GM15510 (cell line): ENCODE measurements around the gene BCL7A.

Experiments
- POLR2A ChIP-seq: IDR thresholded peaks from 3 replicates; pipeline ENCODE4 v1.6.1; 2011; ENCODE audit warnings: borderline replicate concordance; ENCODE audit not compliant: insufficient read length; ENCODE audit errors: extremely low read depth

Gene BCL7A

DNA sequence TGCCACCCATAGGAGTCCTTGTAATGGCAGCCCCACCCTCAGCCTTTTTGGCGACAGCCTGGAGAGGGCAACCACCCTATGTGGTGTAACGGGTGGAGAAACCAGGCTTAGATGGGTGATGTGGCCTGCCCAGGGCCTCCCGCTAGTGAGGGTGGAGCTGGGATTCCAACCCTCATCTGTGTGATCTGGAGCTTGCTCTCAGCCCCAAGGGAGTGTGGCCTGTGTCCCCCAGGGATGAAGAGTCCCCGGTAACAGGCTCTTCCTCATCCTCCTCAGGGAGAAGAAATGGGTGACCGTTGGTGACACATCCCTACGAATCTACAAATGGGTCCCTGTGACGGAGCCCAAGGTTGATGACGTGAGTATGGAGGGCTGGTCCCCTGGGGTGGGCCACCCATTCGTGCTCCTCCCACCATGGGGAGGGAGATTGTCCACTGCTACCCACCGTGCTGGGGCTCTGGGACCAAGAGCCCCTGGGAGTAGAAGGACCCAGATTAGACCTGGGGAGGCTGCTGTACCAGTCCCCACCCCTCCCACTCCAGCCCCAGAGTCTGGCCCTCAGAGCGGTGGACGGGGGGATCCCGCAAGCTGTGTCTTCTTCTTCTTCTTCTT is 8.8 kb downstream of the BCL7A start:
- no peak for TF ChIP-seq POLR2A

DNA sequence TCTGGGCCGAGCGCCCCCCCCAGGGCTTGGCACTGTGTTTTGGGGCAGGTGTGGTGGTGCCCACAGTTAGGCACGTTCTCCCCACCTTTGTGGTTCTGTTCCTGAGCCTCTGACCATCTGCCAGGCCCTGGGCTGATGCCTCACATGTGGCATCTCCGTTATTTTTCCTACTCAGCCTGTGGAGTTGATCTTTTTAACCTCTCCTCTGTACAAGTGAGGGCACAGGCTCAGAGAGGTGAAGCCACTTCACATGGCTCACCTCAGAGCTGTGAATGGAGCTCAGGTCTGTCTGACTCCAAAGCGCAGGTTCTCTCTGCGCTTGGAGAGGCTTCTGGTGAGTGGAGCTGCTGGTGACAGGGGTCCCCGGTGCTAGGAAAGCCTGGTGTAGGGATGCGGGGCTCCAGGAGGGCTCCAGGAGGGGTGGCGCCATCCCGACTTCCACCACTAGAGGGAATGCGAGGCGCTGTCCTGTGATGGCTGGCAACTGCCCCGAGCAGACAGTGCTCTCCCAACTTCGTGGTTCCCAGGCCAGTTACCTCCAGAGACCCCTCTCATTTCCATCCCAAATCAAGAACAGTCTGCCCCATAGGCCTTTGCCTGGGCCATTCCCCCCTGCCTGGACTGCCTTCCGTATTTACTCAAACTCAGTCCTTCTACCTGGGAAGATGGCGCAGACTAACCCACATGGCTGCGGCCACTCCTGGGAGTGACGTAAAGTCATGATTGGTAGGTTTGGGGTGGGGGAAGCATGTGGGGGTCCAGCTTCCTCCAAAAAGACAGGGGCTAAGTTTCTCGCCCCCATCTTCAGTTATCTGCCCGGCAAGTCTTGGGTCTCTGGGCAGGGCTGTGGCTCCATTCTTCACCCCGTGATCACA is 9.9 kb downstream of the BCL7A start:
- no peak for TF ChIP-seq POLR2A

- TF ChIP-seq POLR2A = no peak
Measured at GRCh38 chr12:122032580-122032979, 10.9 kb downstream of the BCL7A start.

DNA sequence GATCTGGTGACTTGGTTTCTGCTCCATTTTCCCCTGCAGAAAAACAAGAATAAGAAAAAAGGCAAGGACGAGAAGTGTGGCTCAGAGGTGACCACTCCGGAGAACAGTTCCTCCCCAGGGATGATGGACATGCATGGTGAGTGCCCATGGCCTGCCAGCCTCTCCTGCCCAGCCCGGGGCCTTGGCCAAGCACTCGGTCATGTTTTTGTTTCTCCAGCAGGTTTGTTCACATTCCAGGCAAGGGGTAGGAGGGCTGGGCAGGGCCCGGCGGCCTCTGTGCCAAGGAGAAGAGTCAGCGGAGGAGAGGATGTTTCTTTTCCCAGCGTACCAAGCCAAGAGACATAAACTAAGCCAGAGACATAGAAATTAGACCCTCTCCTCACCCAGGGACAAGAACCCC is 13.6 kb downstream of the BCL7A start:
- TF ChIP-seq POLR2A = no peak

GRCh38 chr12:122036153-122036552 is 14.5 kb downstream of the BCL7A start:
- no peak for TF ChIP-seq POLR2A

GRCh38 chr12:122040579-122041386 is 19.1 kb downstream of the BCL7A start:
- TF ChIP-seq POLR2A = no peak

DNA sequence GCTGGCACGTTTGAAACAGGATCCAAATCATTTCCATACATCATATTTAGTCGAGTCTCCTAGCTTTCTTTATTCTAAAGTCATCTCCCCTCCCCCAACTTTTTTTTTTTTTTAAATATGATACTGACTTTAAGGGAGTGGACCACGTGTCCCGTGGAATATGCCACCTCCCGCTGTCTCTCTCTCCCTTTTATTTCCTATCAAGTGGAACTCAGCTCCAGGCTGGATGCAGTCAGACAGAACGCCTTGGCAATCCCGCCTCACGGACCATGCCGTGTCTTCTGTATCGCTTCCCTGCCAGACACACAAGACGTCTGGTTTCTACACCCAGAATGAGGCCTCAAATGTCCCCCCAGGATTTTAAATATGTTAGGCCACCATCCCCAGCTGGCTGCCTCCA is 21.2 kb downstream of the BCL7A start:
- TF ChIP-seq POLR2A = no peak

DNA sequence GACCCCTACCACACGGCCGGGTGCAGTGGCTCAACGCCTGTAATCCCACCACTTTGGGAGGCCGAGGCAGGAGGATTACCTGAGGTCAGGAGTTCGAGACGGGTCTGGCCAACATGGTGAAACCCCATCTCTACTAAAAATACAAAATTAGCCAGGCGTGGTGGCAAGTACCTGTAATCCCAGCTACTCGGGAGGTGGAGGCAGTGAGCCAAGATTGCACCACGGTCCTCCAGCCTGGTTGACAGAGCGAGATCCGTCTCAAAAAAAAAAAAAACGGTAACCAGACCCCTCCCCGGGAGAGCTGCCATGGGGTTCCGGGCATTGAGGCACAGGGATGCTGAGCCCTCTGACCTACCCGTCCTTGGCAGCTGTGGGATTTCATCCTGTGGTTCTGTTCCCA is 21.8 kb downstream of the BCL7A start:
- TF ChIP-seq POLR2A = no peak

DNA sequence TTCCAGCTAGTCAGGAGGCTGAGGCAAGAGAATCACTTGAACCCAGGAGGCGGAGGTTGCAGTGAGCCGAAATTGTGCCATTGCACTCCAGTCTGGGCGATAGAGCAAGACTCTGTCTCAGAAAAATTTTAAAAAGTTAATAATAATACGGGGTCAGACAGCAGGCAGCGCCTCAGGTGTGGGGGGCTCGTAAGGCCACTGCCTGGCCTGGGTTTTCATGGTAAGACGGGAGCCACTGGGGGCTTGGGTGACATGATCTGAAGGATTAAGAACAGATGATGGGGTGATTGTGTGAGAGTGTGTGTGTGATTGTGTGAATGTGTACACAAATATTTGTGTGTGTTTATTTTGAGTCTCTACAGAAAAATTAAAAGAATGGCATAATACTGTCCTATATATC is 23.6 kb downstream of the BCL7A start:
- no peak for TF ChIP-seq POLR2A

DNA sequence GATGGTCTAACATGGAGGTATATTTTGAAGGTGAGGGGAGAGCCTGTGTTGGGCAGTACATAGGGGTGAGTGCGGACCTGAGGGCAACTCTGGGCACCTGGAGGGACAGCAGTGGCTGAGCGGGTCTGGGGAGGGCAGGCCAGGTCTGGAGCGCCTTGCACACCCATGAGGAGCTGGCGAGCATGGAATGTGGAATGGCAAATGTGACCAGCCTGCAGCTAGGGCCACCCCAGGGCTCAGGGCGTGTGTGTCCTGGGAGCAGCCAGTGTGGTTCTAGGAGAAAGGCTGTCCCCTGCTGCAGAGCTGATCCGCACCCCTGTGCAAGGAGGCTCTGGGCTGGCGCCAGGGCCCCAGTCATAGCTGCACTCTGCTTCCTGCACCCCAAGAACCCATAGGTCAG is 24.5 kb downstream of the BCL7A start:
- no peak for TF ChIP-seq POLR2A

GRCh38 chr12:122048151-122048550 is 26.5 kb downstream of the BCL7A start:
- TF ChIP-seq POLR2A = no peak

- TF ChIP-seq POLR2A = no peak
Measured at GRCh38 chr12:122049827-122050226, 28.1 kb downstream of the BCL7A start.

DNA sequence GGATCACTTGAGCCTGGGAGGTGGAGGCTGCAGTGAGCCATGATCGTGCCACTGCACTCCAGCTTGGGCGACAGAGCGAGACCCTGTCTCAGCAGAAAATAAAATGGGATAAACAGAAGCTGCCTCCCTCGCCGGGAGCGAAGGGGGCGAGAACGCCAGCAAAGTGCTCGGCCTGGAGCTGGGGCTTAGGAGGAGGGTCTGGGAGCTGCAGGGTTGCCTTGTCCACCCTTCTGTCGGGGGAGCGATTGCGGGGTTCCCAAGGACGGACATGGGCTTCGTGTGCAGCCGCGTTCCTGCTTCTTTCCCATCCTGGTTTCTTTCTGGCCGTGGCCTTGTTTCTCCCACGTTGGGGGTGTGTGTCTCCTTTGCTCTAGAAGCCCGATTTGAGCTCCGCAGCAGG is 29.0 kb downstream of the BCL7A start:
- no peak for TF ChIP-seq POLR2A

DNA sequence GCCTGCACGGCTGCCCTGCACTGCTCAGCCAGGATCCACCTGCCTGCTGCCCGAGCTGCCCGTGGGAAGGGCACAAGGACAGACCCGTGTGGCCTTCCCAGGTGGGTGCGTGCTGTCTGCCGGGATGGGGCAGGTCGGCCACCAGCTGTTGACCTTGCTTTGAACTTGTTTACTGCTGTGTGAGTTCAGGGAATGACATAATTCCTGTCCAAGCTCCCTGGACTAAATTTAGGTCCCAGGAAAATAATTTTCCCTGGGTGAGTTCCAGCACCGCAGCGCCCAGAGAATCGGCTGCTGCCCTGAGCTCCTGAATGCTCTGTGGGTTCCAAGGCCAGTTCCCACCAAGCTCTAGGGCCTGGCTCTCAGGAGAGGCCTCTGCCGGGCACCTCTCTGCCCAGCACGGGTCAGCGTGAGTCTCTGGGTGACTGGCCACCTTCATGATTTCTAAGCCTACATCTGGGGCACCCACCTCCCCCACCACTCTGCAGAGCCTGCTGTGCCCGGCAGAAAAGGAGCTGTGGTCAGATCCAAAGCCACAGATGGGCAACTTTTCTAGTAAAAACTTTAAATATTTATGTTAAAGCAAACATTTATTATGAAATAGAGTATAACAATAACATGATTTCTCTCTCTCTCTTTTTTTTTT is 29.7 kb downstream of the BCL7A start:
- no peak for TF ChIP-seq POLR2A

DNA sequence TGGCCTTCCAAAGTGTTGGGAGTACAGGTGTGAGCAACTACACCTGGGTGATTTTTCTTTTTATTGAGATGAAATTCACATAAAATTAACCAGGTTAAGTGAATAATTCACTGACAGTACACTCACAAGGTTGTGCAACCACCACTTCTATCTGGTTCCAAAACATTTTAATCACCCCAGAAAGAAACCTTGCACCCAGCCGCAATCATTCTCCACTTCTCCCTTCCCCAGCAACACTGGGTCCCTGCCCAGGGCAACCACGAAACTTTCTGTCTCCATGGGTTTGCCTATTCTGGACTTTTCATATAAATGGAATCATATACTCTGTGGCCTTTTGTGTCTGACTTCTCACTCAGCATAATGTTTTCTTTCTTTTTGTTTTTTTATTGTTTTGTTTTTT is 30.6 kb downstream of the BCL7A start:
- no peak for TF ChIP-seq POLR2A

GRCh38 chr12:122054842-122055520 is 33.3 kb downstream of the BCL7A start:
- no peak for TF ChIP-seq POLR2A
